Measurements from ENCODE around the gene ZNF333.

The ZNF333 gene

GRCh38 chr19:14686411-14686810 lies 3.4 kb upstream of the ZNF333 start:
- no peak for TF ChIP-seq CTCF (IDR thresholded peaks at IDR 0.05; ENCODE audit: insufficient read depth, low read length, missing control alignments)
- no peak for DNase-seq (ENCODE audit: low read depth, low spot score)
- POLR2A ChIA-PET = interaction anchor here (0.6 kb wide), 1 partner anchor 118 kb away, joined by 3 read pairs; no protein-coding TSS in a partner anchor
- CTCF ChIA-PET = interaction anchor here (0.8 to 11.4 kb wide), 8 partner anchors 8 to 139 kb away, joined by 3 to 247 read pairs (median 4); partner anchors contain the start of genes ADGRE3 and NDUFB7
- no peak overlapping the region for H3K4me3 ChIP-seq (ENCODE audit: low read depth, low read length)

GRCh38 chr19:14694641-14695266 lies 4.9 kb downstream of the ZNF333 start:
- POLR2A ChIA-PET = interaction anchor here (0.6 kb wide), 1 partner anchor 32 kb away, joined by 4 read pairs; no protein-coding TSS in a partner anchor
- no peak for DNase-seq (ENCODE audit: low read depth, low spot score)
- H3K4me3 ChIP-seq (ENCODE audit: low read depth, low read length) = no peak overlapping the region
- no peak for TF ChIP-seq CTCF (IDR thresholded peaks at IDR 0.05; ENCODE audit: insufficient read depth, low read length, missing control alignments)
- CTCF ChIA-PET = interaction anchor here (0.8 kb wide), 1 partner anchor 8 kb away, joined by 3 read pairs; no protein-coding TSS in a partner anchor

- POLR2A ChIA-PET = no interaction called here
- no peak for DNase-seq (ENCODE audit: low read depth, low spot score)
- CTCF ChIA-PET = interaction anchor here (1.9 kb wide), 1 partner anchor 10 kb away, joined by 4 read pairs; no protein-coding TSS in a partner anchor
- TF ChIP-seq CTCF (IDR thresholded peaks at IDR 0.05; ENCODE audit: insufficient read depth, low read length, missing control alignments) = no peak
- H3K4me3 ChIP-seq (ENCODE audit: low read depth, low read length) = no peak overlapping the region
Measured at GRCh38 chr19:14695471-14695870, 5.6 kb downstream of the ZNF333 start.

GRCh38 chr19:14699641-14700040 lies 9.8 kb downstream of the ZNF333 start:
- CTCF ChIA-PET = no interaction called here
- no peak for TF ChIP-seq CTCF (IDR thresholded peaks at IDR 0.05; ENCODE audit: insufficient read depth, low read length, missing control alignments)
- no peak overlapping the region for H3K4me3 ChIP-seq (ENCODE audit: low read depth, low read length)
- no peak for DNase-seq (ENCODE audit: low read depth, low spot score)
- POLR2A ChIA-PET = no interaction called here

- no peak for DNase-seq (ENCODE audit: low read depth, low spot score)
- no peak for TF ChIP-seq CTCF (IDR thresholded peaks at IDR 0.05; ENCODE audit: insufficient read depth, low read length, missing control alignments)
- no peak overlapping the region for H3K4me3 ChIP-seq (ENCODE audit: low read depth, low read length)
- POLR2A ChIA-PET = no interaction called here
- CTCF ChIA-PET = no interaction called here
Measured at GRCh38 chr19:14700711-14701375, 11.0 kb downstream of the ZNF333 start.

- ChIA-PET POLR2A (no interaction called here), CTCF (no interaction called here)
- no peak for TF ChIP-seq CTCF (IDR thresholded peaks at IDR 0.05; ENCODE audit: insufficient read depth, low read length, missing control alignments)
Measured at GRCh38 chr19:14703833-14704232, 14.0 kb downstream of the ZNF333 start.

More at GRCh38 chr19:14703833-14704232, 14.0 kb downstream of the ZNF333 start:
- no peak for DNase-seq (ENCODE audit: low read depth, low spot score)
- no peak overlapping the region for H3K4me3 ChIP-seq (ENCODE audit: low read depth, low read length)
